Pancreas (tissue), 10 donors: ENCODE measurements around the gene PDS5B. TPM values are rescaled to one million over a fixed set of nuclear protein-coding genes. Genes with fewer than 3 reads are reported as not detected.
A peak's percentile ranks its signal among the peaks of the same experiment; 100 is the strongest.

ENCODE experiments used
- ATAC-seq, 4 donors: fragments of 200-7000 bp; cut with Tn5 transposase; one replicate each; pipeline versions ENCODE4 v1.8.0 to v1.9.1; 2020; ENCODE audit warnings: mild to moderate bottlenecking in 4 of 4, moderate library complexity in 4 of 4
- DNase-seq, 6 donors: peaks; one replicate each; pipeline ENCODE4 v3.0.0-alpha.2; 2020
- FAIRE-seq: peaks from 2 replicates; lab custom pipeline; 2012; peaks lifted over from hg19 to GRCh38; lab: Jason Lieb, UNC
- H3K27ac ChIP-seq, 4 donors: fragments of 200-600 bp; sonication (generic); 1 replicate in 3 of 4; 2 replicates in 1 of 4; pipeline versions ENCODE4 v1.5.0 to v1.8.0; 2020
- H3K27me3 ChIP-seq, 4 donors: fragments of 200-600 bp; one replicate each; pipeline ENCODE4 v1.8.0; 2021
- H3K36me3 ChIP-seq, 3 donors: fragments of 200-600 bp; sonication (generic) in 1 of 3; one replicate each; pipeline versions ENCODE4 v1.5.0 to v1.8.0; 2020 to 2021
- H3K4me1 ChIP-seq, 3 donors: fragments of 200-600 bp; one replicate each; pipeline ENCODE4 v1.8.0; 2021
- H3K4me3 ChIP-seq, 4 donors: fragments of 200-600 bp; sonication (generic) in 2 of 4; one replicate each; pipeline versions ENCODE4 v1.5.0 to v1.8.0; 2020 to 2021
- H3K9me3 ChIP-seq, 4 donors: fragments of 200-600 bp; one replicate each; pipeline ENCODE4 v1.8.0; 2021
- WGBS, 2 donors: extraction: QIAGEN DNeasy Blood & Tissue Kit; methylation state at CpG; one replicate each; pipeline ENCODE4 v1.1.7; 2013; 5-methylcytosine and 5-hydroxymethylcytosine counted together
- intact Hi-C, 3 donors: fragments of 100-400 bp; cut with DNase I; formaldehyde crosslinking; loops; one replicate each; pipeline versions ENCODE4 v1.11.1 to v1.14.2; 2022
- polyA plus RNA-seq, 2 donors: library from polyadenylated mRNA; stranded (reverse); fragments of 200-250 nt; gene quantifications; one replicate each; pipeline ENCODE4 v1.2.3, GENCODE V29; 2013
- total RNA-seq, 6 donors: library from RNA; stranded (reverse); fragmentation: NEBNext Ultra II Directional in 4 of 6; extraction: Animal tissue kit (Norgen Biotek cat#: 25700) in 4 of 6; gene quantifications; one replicate each; pipeline versions ENCODE4 v1.2.1 to v1.2.4, GENCODE V29; 2021 to 2023
- TF ChIP-seq, protein P1 (sequence below), 4 donors: fragments of 200-600 bp; sonication (generic) in 3 of 4; IDR thresholded peaks; one replicate each; pipeline versions ENCODE4 v1.5.0 to v1.8.0; 2021; ENCODE audit warnings: antibody characterized with exemption in 4 of 4
- donor health status: healthy with polysubstance abuse.
- donor health status: DM: no; HTN: no; CAD: no; lungs with moderate emphysema.
- donor health status: DM: no; HTN: no; CAD: no.
- donor health status: control.
- donor health status: control.
- donor health status: Bipolar disorder and iron deficiency.
- donor health status: DM: yes; HTN: yes; CAD: no.
- donor health status: DM: no; HTN: no; CAD: no.
- donor health status: DM: no; HTN: no; CAD: no.
- donor health status: DM: yes; HTN: yes; CAD: no.

The PDS5B gene
- total and polyA plus RNA-seq, 8 donors = 2.9 to 19.9 (median 11.0) TPM

DNA sequence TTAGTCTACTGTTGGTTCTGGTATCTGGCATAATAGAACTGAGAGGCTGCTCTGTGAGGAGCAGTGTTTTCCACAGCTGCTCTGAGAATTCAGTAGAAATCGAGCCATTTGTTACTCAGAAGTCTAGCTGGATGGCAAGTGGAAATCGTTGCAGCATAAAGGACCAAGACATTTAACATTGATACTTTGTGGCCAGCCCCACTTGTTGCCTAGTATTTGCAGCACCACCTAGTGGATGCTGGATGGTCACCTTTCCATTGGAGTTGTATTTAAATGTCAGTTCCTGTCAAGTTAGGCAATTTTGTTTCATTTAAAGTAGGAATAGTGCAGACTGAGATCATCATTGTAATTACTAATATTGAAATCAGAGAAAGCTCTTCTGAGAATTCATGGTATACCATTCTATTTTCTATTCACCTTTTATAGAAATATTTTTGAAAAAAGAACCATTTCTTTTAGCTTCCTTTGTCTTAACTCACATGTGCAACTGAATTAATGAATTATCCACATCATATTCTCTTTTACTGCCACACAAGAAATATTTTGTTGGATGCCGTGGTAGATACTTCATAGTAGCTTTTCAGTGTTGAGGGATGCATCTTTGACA is 64.6 kb downstream of the PDS5B start:
- WGBS, 2 donors = 17 to 19% methylated on average over 3 of the region's 3 CpGs
- TF ChIP-seq, protein P1, sequence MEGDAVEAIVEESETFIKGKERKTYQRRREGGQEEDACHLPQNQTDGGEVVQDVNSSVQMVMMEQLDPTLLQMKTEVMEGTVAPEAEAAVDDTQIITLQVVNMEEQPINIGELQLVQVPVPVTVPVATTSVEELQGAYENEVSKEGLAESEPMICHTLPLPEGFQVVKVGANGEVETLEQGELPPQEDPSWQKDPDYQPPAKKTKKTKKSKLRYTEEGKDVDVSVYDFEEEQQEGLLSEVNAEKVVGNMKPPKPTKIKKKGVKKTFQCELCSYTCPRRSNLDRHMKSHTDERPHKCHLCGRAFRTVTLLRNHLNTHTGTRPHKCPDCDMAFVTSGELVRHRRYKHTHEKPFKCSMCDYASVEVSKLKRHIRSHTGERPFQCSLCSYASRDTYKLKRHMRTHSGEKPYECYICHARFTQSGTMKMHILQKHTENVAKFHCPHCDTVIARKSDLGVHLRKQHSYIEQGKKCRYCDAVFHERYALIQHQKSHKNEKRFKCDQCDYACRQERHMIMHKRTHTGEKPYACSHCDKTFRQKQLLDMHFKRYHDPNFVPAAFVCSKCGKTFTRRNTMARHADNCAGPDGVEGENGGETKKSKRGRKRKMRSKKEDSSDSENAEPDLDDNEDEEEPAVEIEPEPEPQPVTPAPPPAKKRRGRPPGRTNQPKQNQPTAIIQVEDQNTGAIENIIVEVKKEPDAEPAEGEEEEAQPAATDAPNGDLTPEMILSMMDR (IDR thresholded peaks at IDR 0.05) = peak in 3 of 4 donors; percentile 46 to 48 (median 47)
- Histone ChIP-seq H3K27me3 (no peaks in the 10 kb centered on the region), H3K27ac (no peak overlapping the region), H3K9me3 (no peaks in the 10 kb centered on the region), H3K36me3 (no peaks in the 10 kb centered on the region), H3K4me1 (peaks cover 0 to 6% (median 0%) of the 10 kb centered on the region in 3 donors), H3K4me3 (no peak overlapping the region)
- peak; percentile 73 to 96 (median 87) for ATAC-seq
- peak in 3 of 6 donors; percentile 23 to 47 (median 38) for DNase-seq
- FAIRE-seq = peak; percentile 49
- intact Hi-C loops = no loop called here

DNA sequence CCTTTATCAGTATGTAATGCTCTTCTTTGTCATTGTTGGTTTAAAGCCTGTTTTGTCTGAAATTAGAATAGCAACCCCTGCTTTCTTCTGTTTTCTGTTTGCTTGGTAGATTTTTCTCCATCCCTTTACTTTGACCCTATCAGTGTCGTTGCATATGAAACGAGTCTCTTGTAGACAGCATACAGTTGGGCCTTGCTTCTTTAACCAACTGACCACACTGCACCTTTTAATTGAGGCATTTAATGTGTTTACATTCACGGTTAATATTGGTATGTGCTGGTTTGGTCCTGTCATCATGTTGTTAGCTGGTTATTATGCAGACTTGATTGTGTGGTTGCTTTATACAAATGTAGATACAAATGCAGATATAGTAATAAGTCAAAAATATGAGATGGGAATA is 71.1 kb downstream of the PDS5B start:
- Histone ChIP-seq H3K36me3 (no peaks in the 10 kb centered on the region), H3K4me3 (no peak overlapping the region), H3K27ac (no peak overlapping the region), H3K27me3 (no peaks in the 10 kb centered on the region), H3K9me3 (no peaks in the 10 kb centered on the region), H3K4me1 (peaks cover 0 to 4% (median 0%) of the 10 kb centered on the region in 3 donors)
- TF ChIP-seq, protein P1 (IDR thresholded peaks at IDR 0.05) = no peak
- no peak for ATAC-seq
- DNase-seq = no peak
- intact Hi-C loops = no loop called here
- WGBS, 2 donors = 96 to 97% methylated on average over 3 of the region's 3 CpGs
- FAIRE-seq = no peak

- FAIRE-seq (no peak), ATAC-seq (no peak), DNase-seq (no peak)
- H3K36me3 ChIP-seq = no peaks in the 10 kb centered on the region
- 82 to 84% methylated on average over 1 of the region's 1 CpG for WGBS, 2 donors
- H3K27ac ChIP-seq = no peak overlapping the region
- no peak overlapping the region for H3K4me3 ChIP-seq
- H3K27me3 ChIP-seq = no peaks in the 10 kb centered on the region
- peaks cover 0 to 4% (median 0%) of the 10 kb centered on the region in 3 donors for H3K4me1 ChIP-seq
- intact Hi-C loops = no loop called here
- TF ChIP-seq, protein P1 (IDR thresholded peaks at IDR 0.05) = no peak
- no peaks in the 10 kb centered on the region for H3K9me3 ChIP-seq
Measured at GRCh38 chr13:32659736-32660135, 73.5 kb downstream of the PDS5B start.

DNA sequence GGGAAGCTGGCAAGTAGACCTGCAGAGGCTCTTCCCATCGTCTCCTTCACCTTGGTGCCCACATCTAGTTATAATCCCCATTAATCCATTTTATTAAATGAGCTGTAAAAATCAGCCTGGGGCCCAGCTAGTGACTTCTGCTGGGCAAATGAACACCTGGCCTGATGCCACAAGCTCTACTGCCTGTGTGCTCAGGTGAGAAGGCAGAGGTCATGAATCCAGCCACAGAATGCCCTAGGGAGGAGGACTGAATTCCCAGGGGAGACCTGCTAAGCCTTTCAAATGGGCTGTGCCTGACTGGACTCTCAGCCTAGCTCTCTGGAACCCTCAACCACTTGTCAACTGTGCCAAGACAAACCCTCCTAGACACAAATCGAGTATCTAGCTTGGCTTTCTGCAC is 74.0 kb downstream of the PDS5B start:
- intact Hi-C loops = no loop called here
- H3K36me3 ChIP-seq = no peaks in the 10 kb centered on the region
- FAIRE-seq = no peak
- H3K9me3 ChIP-seq = no peaks in the 10 kb centered on the region
- peak in 3 of 4 donors; percentile 20 to 60 (median 44) for ATAC-seq
- peaks cover 0 to 4% (median 0%) of the 10 kb centered on the region in 3 donors for H3K4me1 ChIP-seq
- H3K4me3 ChIP-seq = no peak overlapping the region
- H3K27ac ChIP-seq = no peak overlapping the region
- no peaks in the 10 kb centered on the region for H3K27me3 ChIP-seq
- TF ChIP-seq, protein P1 (IDR thresholded peaks at IDR 0.05) = no peak
- 70 to 71% methylated on average over 2 of the region's 2 CpGs for WGBS, 2 donors
- peak in 1 of 6 donors; percentile 13 for DNase-seq

GRCh38 chr13:32661685-32662084 is 75.4 kb downstream of the PDS5B start:
- H3K27ac ChIP-seq = no peak overlapping the region
- H3K4me3 ChIP-seq = no peak overlapping the region
- no peak for DNase-seq
- no peak for ATAC-seq
- TF ChIP-seq, protein P1 (IDR thresholded peaks at IDR 0.05) = no peak
- peaks cover 0 to 4% (median 0%) of the 10 kb centered on the region in 3 donors for H3K4me1 ChIP-seq
- H3K27me3 ChIP-seq = no peaks in the 10 kb centered on the region
- no peaks in the 10 kb centered on the region for H3K36me3 ChIP-seq
- FAIRE-seq = no peak
- intact Hi-C loops = no loop called here
- H3K9me3 ChIP-seq = no peaks in the 10 kb centered on the region
